ENCODE results near the gene GPR42. TPM values are rescaled to one million over a fixed set of nuclear protein-coding genes. Genes with fewer than 3 reads are reported as not detected.

The GPR42 gene
- polyA plus RNA-seq, 2 of the 4 experiments (the other 2 are of a cell fraction): not detected

- no peak overlapping the region for H3K4me2 ChIP-seq
- ATAC-seq (no peak), FAIRE-seq (no peak), DNase-seq (ENCODE audit: low read depth in 1 of 2, low spot score in 1 of 2) (no peak)
- H3K4me3 ChIP-seq: no peak overlapping the region
- POLR2A ChIA-PET: no interaction called here
- CTCF ChIA-PET: interaction anchor here (1.5 to 6.0 kb wide), 3 partner anchors 28 to 114 kb away, joined by 6 to 29 read pairs (median 7); no protein-coding TSS in a partner anchor
- no peak for TF ChIP-seq CHD4 (IDR thresholded peaks at IDR 0.05; ENCODE audit: borderline replicate concordance)
- no peak for TF ChIP-seq JUN (IDR thresholded peaks at IDR 0.05)
- TF ChIP-seq RFX5 (IDR thresholded peaks at IDR 0.05): no peak
- no peak for TF ChIP-seq MAZ (IDR thresholded peaks at IDR 0.05; ENCODE audit: borderline replicate concordance, low read depth, low read length)
- no peak for TF ChIP-seq CTCF (IDR thresholded peaks at IDR 0.05)
- TF ChIP-seq NR3C1 (IDR thresholded peaks at IDR 0.05): no peak
- no peak for TF ChIP-seq RARB (CRISPR knock-in tag; IDR thresholded peaks at IDR 0.05)
- no peak for TF ChIP-seq RCOR1 (IDR thresholded peaks at IDR 0.05; ENCODE audit: low read depth, low read length)
- TF ChIP-seq USF2 (IDR thresholded peaks at IDR 0.05): no peak
- TF ChIP-seq ZNF302 (CRISPR knock-in tag; IDR thresholded peaks at IDR 0.05): no peak
- no peak for TF ChIP-seq FOSL2 (IDR thresholded peaks at IDR 0.05)
- TF ChIP-seq FOSL2 (CRISPR knock-in tag; IDR thresholded peaks at IDR 0.05): no peak
- TF ChIP-seq KDM1A (IDR thresholded peaks at IDR 0.05; ENCODE audit: low read depth): no peak
- TF ChIP-seq RAD21 (conservative IDR thresholded peaks at IDR 0.05 in 1 of 2, IDR thresholded peaks at IDR 0.05 in 1 of 2): no peak
- no peak for TF ChIP-seq KDM5A (IDR thresholded peaks at IDR 0.05)
- no peak for TF ChIP-seq FOSB (CRISPR knock-in tag; IDR thresholded peaks at IDR 0.05)
- no peaks in the 10 kb centered on the region for H3K4me1 ChIP-seq
- peaks cover 44% of the 10 kb centered on the region for H3K9me3 ChIP-seq
- WGBS (ENCODE audit: missing lambda C conversion rate): 17% methylated on average over 3 of the region's 3 CpGs
- no peak overlapping the region for H3K27ac ChIP-seq
Observed at GRCh38 chr19:35381318-35381717, 10.4 kb downstream of the GPR42 start.

GRCh38 chr19:35381926-35382325 is 11.1 kb downstream of the GPR42 start:
- Histone ChIP-seq H3K4me2 (no peak overlapping the region), H3K4me3 (no peak overlapping the region), H3K27ac (no peak overlapping the region), H3K9me3 (peaks cover 49% of the 10 kb centered on the region), H3K4me1 (no peaks in the 10 kb centered on the region)
- TF ChIP-seq USF2 (IDR thresholded peaks at IDR 0.05): no peak
- no peak for TF ChIP-seq ESRRA (IDR thresholded peaks at IDR 0.05; ENCODE audit: borderline replicate concordance, low read length)
- no peak for TF ChIP-seq POLR2AphosphoS2 (conservative IDR thresholded peaks at IDR 0.05; ENCODE audit: low read length)
- TF ChIP-seq REST (IDR thresholded peaks at IDR 0.05): no peak
- TF ChIP-seq FOSL2 (IDR thresholded peaks at IDR 0.05): no peak
- no peak for TF ChIP-seq FOSL2 (CRISPR knock-in tag; IDR thresholded peaks at IDR 0.05)
- TF ChIP-seq CBX2 (IDR thresholded peaks at IDR 0.05; ENCODE audit: borderline replicate concordance, low read depth): no peak
- TF ChIP-seq NPAS2 (CRISPR knock-in tag; IDR thresholded peaks at IDR 0.05; ENCODE audit: borderline replicate concordance): no peak
- CTCF ChIA-PET: interaction anchor here (1.0 to 6.0 kb wide), 3 partner anchors 28 to 114 kb away, joined by 3 to 29 read pairs (median 7); no protein-coding TSS in a partner anchor
- DNase-seq (ENCODE audit: low read depth in 1 of 2, low spot score in 1 of 2): no peak
- peak; percentile 87 for FAIRE-seq
- POLR2A ChIA-PET: no interaction called here
- no peak for ATAC-seq
- WGBS (ENCODE audit: missing lambda C conversion rate): 31% methylated on average over 6 of the region's 6 CpGs
